Measurements from ENCODE around the gene AFG3L2. TPM values are rescaled to one million over a fixed set of nuclear protein-coding genes. Genes with fewer than 3 reads are reported as not detected.

Gene AFG3L2
- total RNA-seq = 25.6 and 39.6 TPM in 2 replicates

GRCh38 chr18:12376754-12377555 is at the start of gene AFG3L2:
Gene AFG3L2, minus strand, starts transcription at chr18:12377227. Its CDS starts 145 bp downstream, at chr18:12377082.

GRCh38 chr18:12307701-12308385 is 69.2 kb downstream of the AFG3L2 start, which contains the start of gene TUBB6:
Gene TUBB6, plus strand, starts transcription at chr18:12308241. Its CDS starts 52 bp downstream, at chr18:12308293.

Other genes starting within 250 kb of the AFG3L2 start
- gene CIDEA, start 122.9 kb downstream of the AFG3L2 start, total RNA-seq = 0.19 and 1.5 TPM in 2 replicates
- gene TUBB6, start 69.0 kb downstream of the AFG3L2 start, total RNA-seq = 1,152 and 1,635 TPM in 2 replicates
- 1.6 and 3.5 TPM in 2 replicates for gene PRELID3A, start 30.7 kb upstream of the AFG3L2 start, total RNA-seq